NT2/D1 (cell line): ENCODE measurements around the gene DSCAM.

ENCODE experiments used
- SUZ12 ChIP-seq: IDR thresholded peaks from 2 replicates; pipeline ENCODE4 v1.6.1; 2011; ENCODE audit not compliant: insufficient read length, insufficient read depth; ENCODE audit errors: extremely low read depth
- YY1 ChIP-seq: IDR thresholded peaks from 2 replicates; pipeline ENCODE4 v1.6.1; 2011; ENCODE audit not compliant: insufficient read length, insufficient read depth
- ZNF274 ChIP-seq: IDR thresholded peaks from 2 replicates; pipeline ENCODE4 v1.6.1; 2011; ENCODE audit warnings: mild to moderate bottlenecking, low read depth, low read length

DNA sequence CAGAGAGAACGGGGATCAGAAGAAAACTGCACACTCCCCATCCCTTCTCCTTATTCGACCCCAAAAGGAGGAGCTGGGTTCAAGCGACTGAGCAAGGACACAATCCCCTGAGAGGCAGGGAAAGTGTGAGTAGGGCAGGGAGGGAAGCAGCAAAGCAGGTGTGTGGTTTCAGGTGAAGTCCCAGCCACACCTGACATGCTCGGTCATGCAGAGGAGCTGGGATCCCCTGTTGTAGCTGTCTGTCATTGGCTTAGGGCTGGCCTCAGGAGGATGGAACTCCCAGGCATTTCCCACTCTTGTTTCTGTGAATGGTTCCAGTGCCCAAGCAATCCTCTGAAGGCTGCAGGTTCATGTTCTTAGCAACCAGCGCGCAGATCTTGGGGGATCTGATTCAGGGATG lies 150.7 kb downstream of the DSCAM start:
- no peak for TF ChIP-seq ZNF274
- TF ChIP-seq YY1, result no peak
- no peak for TF ChIP-seq SUZ12
